Caki2 (cell line): ENCODE measurements around the gene HEXB. TPM values are rescaled to one million over a fixed set of nuclear protein-coding genes. Genes with fewer than 3 reads are reported as not detected.
"Not testable (repeated sequence)": the region's sequence is repeated elsewhere in the genome, so short reads cannot be mapped to it uniquely, and the experiment has no call there.

ENCODE experiments used
- DNase-seq: peaks from one replicate; pipeline ENCODE4 v3.0.0-alpha.2; 2015; ENCODE audit warnings: low read depth
- in situ Hi-C: cut with HindIII; loops from 2 replicates; pipeline ENCODE4 v1.10.0; 2016; ENCODE audit warnings: low sequenced_read_pairs, low pct_unique_long_range_greater_than_20kb, mixed read lengths
- total RNA-seq: library from RNA; depleted of rRNA; stranded (reverse); fragments of >200 nt; shearing (Covaris generic); gene quantifications from 2 replicates; pipeline ENCODE4 v1.2.3, GENCODE V29; 2014; ENCODE audit warnings: low replicate concordance

The HEXB gene
- total RNA-seq, 1 experiment from 2014 or later, result 119 TPM

GRCh38 chr5:74653991-74654390 is 31.0 kb upstream of the HEXB start:
- no peak for DNase-seq
- in situ Hi-C loops, result no loop called here

GRCh38 chr5:74655206-74655605 is 29.8 kb upstream of the HEXB start:
- DNase-seq, result no peak
- in situ Hi-C loops, result no loop called here

GRCh38 chr5:74655716-74656115 is 29.3 kb upstream of the HEXB start:
- in situ Hi-C loops, result no loop called here
- no peak for DNase-seq

- no peak for DNase-seq
- in situ Hi-C loops, result no loop called here
These were observed 27.9 kb upstream of the HEXB start for GRCh38 chr5:74657165-74657564.

- DNase-seq, result no peak
- in situ Hi-C loops, result no loop called here
These were observed 25.9 kb upstream of the HEXB start for GRCh38 chr5:74659172-74659571.

- in situ Hi-C loops, result no loop called here
- DNase-seq, result no peak
These were observed 24.9 kb upstream of the HEXB start for GRCh38 chr5:74660140-74660539.

GRCh38 chr5:74660873-74661272 is 24.2 kb upstream of the HEXB start:
- no peak for DNase-seq

GRCh38 chr5:74664551-74664950 is 20.5 kb upstream of the HEXB start:
- in situ Hi-C loops, result no loop called here
- DNase-seq, result no peak

More at GRCh38 chr5:74660873-74661272, 24.2 kb upstream of the HEXB start:
- in situ Hi-C loops, result no loop called here

GRCh38 chr5:74665273-74665672 is 19.8 kb upstream of the HEXB start:
- DNase-seq, result no peak
- in situ Hi-C loops, result no loop called here

- in situ Hi-C loops, result no loop called here
These were observed 19.2 kb upstream of the HEXB start for GRCh38 chr5:74665816-74666215.

GRCh38 chr5:74667396-74667795 is 17.6 kb upstream of the HEXB start:
- no peak for DNase-seq
- in situ Hi-C loops, result no loop called here

More at GRCh38 chr5:74665816-74666215, 19.2 kb upstream of the HEXB start:
- no peak for DNase-seq

- in situ Hi-C loops, result no loop called here
These were observed 15.2 kb upstream of the HEXB start for GRCh38 chr5:74669821-74670220.

GRCh38 chr5:74670396-74671038 is 14.5 kb upstream of the HEXB start:
- DNase-seq, result no peak
- in situ Hi-C loops, result no loop called here

More at GRCh38 chr5:74669821-74670220, 15.2 kb upstream of the HEXB start:
- no peak for DNase-seq

- in situ Hi-C loops, result no loop called here
These were observed 12.7 kb upstream of the HEXB start for GRCh38 chr5:74672215-74672877.

GRCh38 chr5:74673011-74673790 is 11.8 kb upstream of the HEXB start:
- in situ Hi-C loops, result no loop called here

More at GRCh38 chr5:74672215-74672877, 12.7 kb upstream of the HEXB start:
- DNase-seq, result no peak

GRCh38 chr5:74676466-74676865 is 8.6 kb upstream of the HEXB start:
- DNase-seq, in situ Hi-C loops: not testable (repeated sequence)

More at GRCh38 chr5:74673011-74673790, 11.8 kb upstream of the HEXB start:
- peak; percentile 22 for DNase-seq

GRCh38 chr5:74678123-74678522 is 6.9 kb upstream of the HEXB start:
- in situ Hi-C loops, DNase-seq: not testable (repeated sequence)

- in situ Hi-C loops, DNase-seq: not testable (repeated sequence)
These were observed 5.7 kb upstream of the HEXB start for GRCh38 chr5:74679300-74679699.

GRCh38 chr5:74679966-74680365 is 5.1 kb upstream of the HEXB start:
- no peak for DNase-seq
- in situ Hi-C loops, result no loop called here
